HG03378 (cell line): ENCODE measurements around the gene HGS.

ENCODE experiments used
- ATAC-seq: cut with Tn5 transposase; IDR thresholded peaks from one replicate; pipeline ENCODE4 v1.9.1; 2021; ENCODE audit warnings: mild to moderate bottlenecking, moderate library complexity; ENCODE audit not compliant: unreplicated experiment

The HGS gene

GRCh38 chr17:81702934-81703746 is 19.3 kb downstream of the HGS start, which contains the start of gene MRPL12:
MRPL12 (plus strand) TSS chr17:81703367; CDS start chr17:81703502, 135 bp downstream.
- ATAC-seq: peak; percentile 65

GRCh38 chr17:81703747-81704654 is 20.2 kb downstream of the HGS start:
- no peak for ATAC-seq

- ATAC-seq: no peak
These were observed 21.9 kb downstream of the HGS start for GRCh38 chr17:81705518-81706231.

- ATAC-seq: no peak
These were observed 22.4 kb downstream of the HGS start for GRCh38 chr17:81706232-81706611.

- ATAC-seq: no peak
These were observed 23.2 kb downstream of the HGS start for GRCh38 chr17:81706757-81707624.

- ATAC-seq: no peak
These were observed 24.2 kb downstream of the HGS start for GRCh38 chr17:81707725-81708646.

- ATAC-seq: no peak
These were observed 25.0 kb downstream of the HGS start for GRCh38 chr17:81708739-81709185.

- no peak for ATAC-seq
These were observed 26.9 kb downstream of the HGS start for GRCh38 chr17:81710514-81711308.

GRCh38 chr17:81711814-81712467 is 28.1 kb downstream of the HGS start, which contains the start of gene SLC25A10:
SLC25A10 (plus strand) TSS chr17:81712284; CDS start chr17:81712427, 143 bp downstream.
- ATAC-seq: no peak

GRCh38 chr17:81712468-81713003 is 28.7 kb downstream of the HGS start:
- ATAC-seq: no peak

- ATAC-seq: no peak
These were observed 29.3 kb downstream of the HGS start for GRCh38 chr17:81713004-81713555.

- no peak for ATAC-seq
These were observed 30.0 kb downstream of the HGS start for GRCh38 chr17:81713556-81714411.

- ATAC-seq: no peak
These were observed 30.7 kb downstream of the HGS start for GRCh38 chr17:81714412-81715106.

GRCh38 chr17:81715107-81715871 is 31.5 kb downstream of the HGS start:
- no peak for ATAC-seq
